ENCODE measurements around the gene CLEC19A.
A peak's percentile ranks its signal among the peaks of the same experiment; 100 is the strongest.

DNA sequence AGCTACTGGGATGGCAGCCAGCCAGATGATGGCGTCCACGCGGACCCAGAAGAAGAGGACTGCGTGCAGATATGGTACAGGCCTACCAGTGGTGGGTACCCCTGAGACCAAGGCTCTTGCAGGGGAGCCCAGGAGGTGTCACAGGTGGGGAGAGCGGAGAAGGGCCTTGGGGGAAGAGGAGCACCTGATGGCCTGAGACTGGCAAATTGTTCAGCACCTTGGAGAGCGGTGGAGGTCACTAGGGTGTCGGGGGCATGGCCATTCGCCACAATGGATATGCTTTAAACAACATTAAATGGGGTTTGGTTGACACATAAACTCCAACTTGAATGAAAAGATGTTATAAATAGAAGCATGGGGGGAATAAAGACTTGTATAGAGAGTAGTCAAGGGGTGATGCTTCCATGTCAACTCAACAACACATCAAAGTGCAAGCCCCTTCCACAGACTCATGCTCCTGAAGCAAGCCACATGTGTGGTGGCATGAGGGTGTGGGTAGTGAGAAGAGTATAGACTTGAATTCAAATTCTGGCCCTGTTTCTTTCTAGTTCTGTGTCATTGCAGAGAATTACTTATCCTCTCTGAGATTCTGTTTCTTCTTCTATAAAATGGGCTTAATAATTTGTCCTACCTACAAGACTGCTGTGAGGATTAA lies 22.2 kb downstream of the CLEC19A start:
- TF ChIP-seq POLR2AphosphoS5 (IDR thresholded peaks at IDR 0.05; ENCODE audit: low read depth, low read length) (no peak), SIN3A (IDR thresholded peaks at IDR 0.05; ENCODE audit: borderline replicate concordance, insufficient read depth, low read length) (no peak)
- TF ChIP-seq, protein P1, sequence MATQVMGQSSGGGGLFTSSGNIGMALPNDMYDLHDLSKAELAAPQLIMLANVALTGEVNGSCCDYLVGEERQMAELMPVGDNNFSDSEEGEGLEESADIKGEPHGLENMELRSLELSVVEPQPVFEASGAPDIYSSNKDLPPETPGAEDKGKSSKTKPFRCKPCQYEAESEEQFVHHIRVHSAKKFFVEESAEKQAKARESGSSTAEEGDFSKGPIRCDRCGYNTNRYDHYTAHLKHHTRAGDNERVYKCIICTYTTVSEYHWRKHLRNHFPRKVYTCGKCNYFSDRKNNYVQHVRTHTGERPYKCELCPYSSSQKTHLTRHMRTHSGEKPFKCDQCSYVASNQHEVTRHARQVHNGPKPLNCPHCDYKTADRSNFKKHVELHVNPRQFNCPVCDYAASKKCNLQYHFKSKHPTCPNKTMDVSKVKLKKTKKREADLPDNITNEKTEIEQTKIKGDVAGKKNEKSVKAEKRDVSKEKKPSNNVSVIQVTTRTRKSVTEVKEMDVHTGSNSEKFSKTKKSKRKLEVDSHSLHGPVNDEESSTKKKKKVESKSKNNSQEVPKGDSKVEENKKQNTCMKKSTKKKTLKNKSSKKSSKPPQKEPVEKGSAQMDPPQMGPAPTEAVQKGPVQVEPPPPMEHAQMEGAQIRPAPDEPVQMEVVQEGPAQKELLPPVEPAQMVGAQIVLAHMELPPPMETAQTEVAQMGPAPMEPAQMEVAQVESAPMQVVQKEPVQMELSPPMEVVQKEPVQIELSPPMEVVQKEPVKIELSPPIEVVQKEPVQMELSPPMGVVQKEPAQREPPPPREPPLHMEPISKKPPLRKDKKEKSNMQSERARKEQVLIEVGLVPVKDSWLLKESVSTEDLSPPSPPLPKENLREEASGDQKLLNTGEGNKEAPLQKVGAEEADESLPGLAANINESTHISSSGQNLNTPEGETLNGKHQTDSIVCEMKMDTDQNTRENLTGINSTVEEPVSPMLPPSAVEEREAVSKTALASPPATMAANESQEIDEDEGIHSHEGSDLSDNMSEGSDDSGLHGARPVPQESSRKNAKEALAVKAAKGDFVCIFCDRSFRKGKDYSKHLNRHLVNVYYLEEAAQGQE (IDR thresholded peaks at IDR 0.05; ENCODE audit: insufficient read depth in 1 of 2, low read depth in 2 of 2, low read length in 2 of 2) = peak; percentile 82 to 93
